Activated effector memory CD4-positive, alpha-beta T cell treated with anti-CD3 and anti-CD28 coated beads, Interleukin-2, amount 50 U/mL, for 16 hours (primary cell): ENCODE data around the gene KCNN3.

ENCODE experiments used
- DNase-seq: peaks from one replicate; pipeline ENCODE4 v3.0.0-alpha.2; 2020

KCNN3 gene

GRCh38 chr1:154878371-154879037 lies 8.4 kb upstream of the KCNN3 start:
- DNase-seq, result peak; percentile 90

- peak; percentile 47 for DNase-seq
Observed at GRCh38 chr1:154877370-154877974, 7.4 kb upstream of the KCNN3 start.

DNA sequence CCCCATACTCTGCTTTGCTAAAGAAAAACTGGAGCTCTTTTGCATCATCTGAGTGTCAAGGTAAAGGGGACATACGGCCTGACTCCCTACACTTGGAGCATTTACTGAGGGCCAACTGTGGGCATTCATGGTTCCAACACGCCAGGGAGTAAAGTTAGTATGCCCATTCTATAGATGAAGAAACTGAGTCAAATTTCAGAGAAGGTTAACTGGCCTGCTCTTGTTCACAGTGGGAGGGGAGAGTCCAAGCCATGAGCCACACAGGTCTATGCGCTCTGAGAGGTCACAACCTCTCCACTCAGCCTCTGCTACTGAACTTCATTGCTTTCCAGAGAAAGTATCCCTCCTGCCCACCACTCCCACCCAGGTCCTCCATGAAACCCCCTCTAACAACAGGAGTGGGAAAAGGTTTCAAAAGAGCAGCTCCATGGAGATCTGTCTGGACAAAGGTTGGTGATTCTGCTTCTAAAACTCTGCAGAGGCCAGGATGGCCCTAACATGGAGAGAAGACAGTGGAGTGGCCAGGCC lies 6.8 kb upstream of the KCNN3 start:
- DNase-seq, result no peak

GRCh38 chr1:154874465-154874864 lies 4.4 kb upstream of the KCNN3 start:
- no peak for DNase-seq

DNA sequence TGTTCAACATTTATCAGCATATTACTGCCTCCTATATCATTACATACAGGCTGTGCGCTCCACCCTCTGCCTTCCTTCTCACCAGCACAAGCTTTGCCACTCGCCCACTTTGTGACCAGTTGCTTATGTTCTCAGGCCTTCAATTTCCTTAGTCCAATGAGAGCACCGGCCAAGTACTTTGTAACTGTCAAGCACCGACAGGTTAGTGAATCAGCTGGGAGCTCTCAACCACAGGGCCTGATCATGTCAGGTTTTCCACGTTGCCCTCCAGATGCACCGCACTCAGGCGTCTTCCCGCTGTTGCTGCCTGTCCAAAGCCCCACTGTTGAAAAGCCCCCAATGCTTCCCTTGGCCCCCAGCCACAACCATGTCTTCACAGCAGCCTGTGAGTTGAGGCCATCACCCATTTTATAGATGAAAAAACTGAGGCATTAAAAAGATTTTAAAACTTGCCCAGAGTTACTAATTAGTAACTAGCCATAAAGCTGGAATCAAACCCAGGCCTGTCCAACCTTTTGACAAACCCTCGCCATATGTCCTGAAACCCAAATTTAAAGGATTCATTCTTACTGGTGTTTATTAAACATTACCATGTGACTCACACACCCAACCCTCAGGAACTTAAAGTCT lies 3.4 kb upstream of the KCNN3 start:
- peak; percentile 30 for DNase-seq

DNA sequence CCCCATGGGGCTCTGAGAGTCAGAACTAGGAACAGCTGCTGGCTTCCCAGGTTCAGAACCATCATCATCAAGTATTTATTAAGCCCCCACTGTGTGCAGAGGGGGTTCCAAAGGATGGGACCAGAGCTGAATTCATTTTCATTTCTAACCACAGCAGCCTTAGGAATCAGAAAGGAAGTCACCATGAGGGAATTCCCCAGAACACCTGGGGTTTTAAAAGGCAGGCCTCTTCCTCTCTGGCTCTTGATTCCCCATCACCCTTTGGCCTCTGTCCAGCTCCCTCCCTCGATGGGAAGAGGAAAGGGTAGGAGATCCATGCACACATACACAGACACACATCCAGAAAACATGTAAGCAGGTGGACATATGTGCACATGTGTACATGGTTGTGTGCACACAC lies 1.3 kb upstream of the KCNN3 start:
- no peak for DNase-seq

GRCh38 chr1:154870734-154871133 lies 653 bp upstream of the KCNN3 start:
- DNase-seq, result no peak

DNA sequence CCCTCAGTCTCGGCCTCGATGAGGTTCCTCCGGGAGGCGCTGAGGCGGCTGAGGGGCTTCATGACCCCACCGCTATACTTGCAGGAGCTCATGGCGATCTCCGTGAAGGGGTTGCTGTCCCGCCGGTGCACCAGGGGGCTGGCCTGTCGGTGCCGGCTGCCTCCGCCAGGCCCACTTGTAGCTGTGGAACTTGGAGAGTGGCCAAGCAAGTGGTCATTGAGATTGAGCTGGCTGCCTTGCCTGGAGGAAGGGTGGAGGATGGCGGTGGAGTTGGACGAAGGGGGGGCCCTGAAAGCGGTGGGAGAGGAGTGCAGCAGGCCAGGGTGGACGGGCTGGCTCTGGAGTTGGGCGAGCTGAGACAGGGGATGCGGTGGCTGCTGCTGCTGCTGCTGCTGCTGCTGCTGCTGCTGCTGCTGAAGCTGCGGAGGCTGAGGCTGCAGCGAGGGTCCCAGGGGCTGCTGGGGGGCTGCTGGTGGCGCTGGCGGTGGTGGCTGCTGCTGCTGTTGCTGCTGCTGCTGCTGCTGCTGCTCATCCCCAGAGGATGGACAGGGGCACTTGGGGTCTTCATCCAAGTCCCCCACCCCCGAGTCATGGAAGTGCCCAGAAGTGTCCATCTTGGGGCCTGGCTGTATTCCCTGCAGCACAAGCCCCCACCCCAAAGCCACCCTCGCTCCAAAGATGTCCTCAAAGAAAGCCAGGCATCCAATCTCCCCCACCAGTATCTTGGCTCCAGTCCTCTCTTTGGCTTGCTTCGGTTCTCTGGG lies 548 bp downstream of the KCNN3 start:
- no peak for DNase-seq

- no peak for DNase-seq
Observed at GRCh38 chr1:154867841-154868605, 2.1 kb downstream of the KCNN3 start.

DNA sequence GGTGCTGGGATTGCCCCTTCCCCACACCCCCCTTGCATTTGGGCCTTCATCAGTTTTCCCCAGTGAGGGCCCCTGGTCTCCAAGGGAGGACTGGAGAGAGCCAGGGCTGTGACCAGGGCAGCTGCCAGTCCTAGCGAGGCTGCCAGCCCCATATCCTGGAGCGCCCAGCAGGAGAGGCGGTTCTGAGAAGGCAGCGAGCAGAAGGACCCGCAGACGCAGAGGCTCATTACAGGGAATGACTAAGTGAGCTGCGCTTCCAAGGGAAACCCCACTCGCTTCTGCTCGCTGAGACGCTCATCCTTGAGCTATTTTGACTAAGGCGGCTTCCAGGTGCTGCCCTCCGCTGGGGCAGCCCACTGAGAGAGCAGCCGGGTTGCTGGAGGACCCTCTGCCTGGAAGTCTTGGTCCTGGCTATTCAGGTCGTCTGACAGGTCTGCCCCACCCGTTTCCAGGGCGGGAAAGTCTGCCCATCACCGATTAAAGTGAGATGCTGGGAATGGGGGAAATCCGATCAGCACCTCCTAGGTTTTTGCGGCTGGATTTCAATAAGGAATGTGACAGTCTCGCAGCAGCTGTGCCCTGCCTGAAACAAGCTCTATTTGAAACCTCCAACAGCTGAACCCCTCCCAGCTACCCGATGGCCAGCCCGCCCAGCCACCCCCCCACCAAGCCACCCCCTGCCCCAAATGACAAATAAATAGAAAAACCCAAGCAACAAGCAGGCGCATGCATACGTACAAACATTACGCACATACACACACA lies 2.8 kb downstream of the KCNN3 start:
- peak; percentile 69 for DNase-seq

DNA sequence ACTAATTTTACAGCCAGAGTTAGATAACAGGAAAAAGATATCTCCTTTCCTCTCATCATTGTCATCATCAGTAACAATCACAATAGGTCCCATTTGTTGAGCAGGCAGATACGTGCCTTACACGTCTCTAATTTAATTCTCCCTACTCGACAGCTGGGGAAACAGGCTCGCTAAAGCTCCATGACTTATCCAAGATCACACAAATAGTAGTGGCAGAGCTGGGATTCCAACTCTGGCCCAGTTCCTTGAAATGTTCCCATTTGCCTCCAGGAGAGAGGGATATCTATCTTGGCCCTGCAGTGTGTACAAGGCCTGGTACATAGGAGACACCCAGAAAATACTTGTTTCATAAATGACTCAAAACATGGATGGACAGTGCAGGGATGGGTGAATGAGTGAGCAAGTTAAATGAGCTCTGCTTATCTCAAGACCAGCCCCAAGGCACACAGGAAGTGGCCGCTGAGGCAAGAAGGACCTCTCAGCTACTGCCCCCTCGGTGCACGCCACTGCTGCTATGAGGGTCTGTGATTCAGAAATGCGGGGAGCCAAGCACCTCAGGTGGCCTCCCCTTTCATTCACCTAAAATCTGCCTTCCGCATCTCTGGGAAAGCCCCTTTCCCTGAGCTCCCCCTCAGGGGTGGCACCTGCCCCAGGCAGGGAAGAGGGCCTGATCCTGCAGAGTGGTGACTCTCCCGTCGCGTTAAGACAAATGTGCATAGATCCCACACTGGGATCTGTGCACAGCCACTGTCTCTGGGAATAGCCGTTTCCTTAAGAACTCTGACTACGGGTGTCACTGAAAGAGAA lies 3.6 kb downstream of the KCNN3 start:
- DNase-seq, result no peak

- DNase-seq, result no peak
Observed at GRCh38 chr1:154865442-154866256, 4.4 kb downstream of the KCNN3 start.

DNA sequence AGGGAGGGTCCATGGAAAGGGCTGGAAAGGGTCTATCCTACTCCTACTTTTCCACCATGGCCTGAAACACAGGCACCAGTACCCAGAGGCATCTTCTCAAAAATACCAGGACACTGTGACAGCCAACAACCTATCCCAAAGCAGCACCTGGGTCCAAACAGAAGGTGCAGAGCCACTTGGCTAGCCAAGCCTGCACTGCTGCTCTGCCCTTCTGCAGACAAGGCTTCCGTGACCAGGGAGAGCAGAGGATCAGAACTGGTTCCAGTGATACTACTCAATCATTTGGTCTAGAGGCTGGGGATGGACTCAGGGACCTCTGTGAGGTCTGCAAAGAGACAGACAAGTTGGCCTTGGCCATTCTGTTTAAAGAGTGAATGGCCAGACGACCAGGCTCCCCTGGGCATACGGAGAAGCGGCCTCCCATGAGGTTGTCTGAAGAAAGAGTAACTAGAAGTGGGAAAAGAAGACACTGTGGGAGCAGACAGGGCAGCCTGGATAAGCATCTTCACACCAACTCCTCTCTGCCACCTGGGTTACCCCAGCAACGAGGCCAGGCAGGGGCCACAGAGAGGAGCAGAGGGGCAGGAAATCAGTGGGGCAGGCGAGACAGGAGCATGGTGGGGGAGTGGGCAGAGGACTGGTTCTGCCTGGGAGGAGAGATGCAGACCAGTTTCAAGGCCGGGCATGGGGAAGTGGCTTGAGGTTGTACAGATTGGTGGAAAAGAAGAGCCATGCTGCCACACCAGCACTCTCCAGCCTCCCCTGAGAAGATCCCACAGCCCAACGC lies 5.7 kb downstream of the KCNN3 start:
- no peak for DNase-seq

- peak; percentile 76 for DNase-seq
Observed at GRCh38 chr1:154863315-154864174, 6.5 kb downstream of the KCNN3 start.

GRCh38 chr1:154862907-154863306 lies 7.2 kb downstream of the KCNN3 start:
- no peak for DNase-seq

GRCh38 chr1:154861607-154862094 lies 8.4 kb downstream of the KCNN3 start:
- no peak for DNase-seq

- no peak for DNase-seq
Observed at GRCh38 chr1:154860156-154860870, 9.8 kb downstream of the KCNN3 start.
